ENCODE results near the gene CFLAR. TPM values are rescaled to one million over a fixed set of nuclear protein-coding genes. Genes with fewer than 3 reads are reported as not detected.

CFLAR gene
- total RNA-seq, 3 donors from 2014 or later (not counting 1 experiment from before 2014, with no cell fraction given) = 415 to 542 (median 445) TPM

DNA sequence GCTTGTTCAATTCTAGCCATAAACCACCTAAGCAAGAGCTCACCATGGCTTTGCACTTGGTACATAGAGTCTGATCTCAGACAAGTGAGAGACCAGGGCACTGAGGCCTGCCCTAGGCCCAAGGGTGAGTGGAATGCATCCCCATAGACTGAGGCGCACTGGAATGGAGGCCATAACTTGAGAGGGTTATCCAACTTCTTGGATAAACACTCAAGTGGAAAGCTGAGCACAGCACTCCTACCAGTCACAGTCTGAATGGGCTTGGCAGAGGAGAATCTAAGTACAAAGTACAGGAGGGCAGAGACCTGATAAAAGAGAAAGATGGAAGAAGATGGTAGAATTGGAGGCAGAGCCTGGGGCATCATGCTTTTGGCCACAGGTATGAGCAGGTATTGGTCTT is 36.6 kb downstream of the CFLAR start:
- no peaks in the 10 kb centered on the region for H3K27me3 Mint-ChIP-seq (ENCODE audit: low read depth in 2 of 2)
- ATAC-seq = no peak
- Histone ChIP-seq H3K4me1 (ENCODE audit: control insufficient read depth, insufficient read depth, low read length) (peaks cover 37% of the 10 kb centered on the region), H3K9me3 (ENCODE audit: control insufficient read depth, insufficient read depth, low read length) (no peaks in the 10 kb centered on the region), H3K4me3 (ENCODE audit: low read length) (no peak overlapping the region), H3K36me3 (ENCODE audit: control insufficient read depth, insufficient read depth, low read length) (peaks cover 73% of the 10 kb centered on the region), H3K27ac (ENCODE audit: low read length) (peak overlapping the region; percentile 77), H3K27me3 (ENCODE audit: control insufficient read depth, insufficient read depth, low read length) (no peaks in the 10 kb centered on the region)
- H3K27ac Mint-ChIP-seq = peak overlapping the region; percentile 94 to 96
- 100% methylated on average over 1 of the region's 1 CpG for WGBS (ENCODE audit: insufficient coverage)
- TF ChIP-seq, protein P1, sequence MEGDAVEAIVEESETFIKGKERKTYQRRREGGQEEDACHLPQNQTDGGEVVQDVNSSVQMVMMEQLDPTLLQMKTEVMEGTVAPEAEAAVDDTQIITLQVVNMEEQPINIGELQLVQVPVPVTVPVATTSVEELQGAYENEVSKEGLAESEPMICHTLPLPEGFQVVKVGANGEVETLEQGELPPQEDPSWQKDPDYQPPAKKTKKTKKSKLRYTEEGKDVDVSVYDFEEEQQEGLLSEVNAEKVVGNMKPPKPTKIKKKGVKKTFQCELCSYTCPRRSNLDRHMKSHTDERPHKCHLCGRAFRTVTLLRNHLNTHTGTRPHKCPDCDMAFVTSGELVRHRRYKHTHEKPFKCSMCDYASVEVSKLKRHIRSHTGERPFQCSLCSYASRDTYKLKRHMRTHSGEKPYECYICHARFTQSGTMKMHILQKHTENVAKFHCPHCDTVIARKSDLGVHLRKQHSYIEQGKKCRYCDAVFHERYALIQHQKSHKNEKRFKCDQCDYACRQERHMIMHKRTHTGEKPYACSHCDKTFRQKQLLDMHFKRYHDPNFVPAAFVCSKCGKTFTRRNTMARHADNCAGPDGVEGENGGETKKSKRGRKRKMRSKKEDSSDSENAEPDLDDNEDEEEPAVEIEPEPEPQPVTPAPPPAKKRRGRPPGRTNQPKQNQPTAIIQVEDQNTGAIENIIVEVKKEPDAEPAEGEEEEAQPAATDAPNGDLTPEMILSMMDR (IDR thresholded peaks at IDR 0.05) = no peak
- no peak for DNase-seq
- peaks cover 55 to 56% of the 10 kb centered on the region in 2 donors for H3K4me1 Mint-ChIP-seq
- peaks cover 16% of the 10 kb centered on the region for H3K36me3 Mint-ChIP-seq
- no peak overlapping the region for H3K4me3 Mint-ChIP-seq
- intact Hi-C loops (cut with micrococcal nuclease) = no loop called here
- H3K9me3 Mint-ChIP-seq = no peaks in the 10 kb centered on the region

DNA sequence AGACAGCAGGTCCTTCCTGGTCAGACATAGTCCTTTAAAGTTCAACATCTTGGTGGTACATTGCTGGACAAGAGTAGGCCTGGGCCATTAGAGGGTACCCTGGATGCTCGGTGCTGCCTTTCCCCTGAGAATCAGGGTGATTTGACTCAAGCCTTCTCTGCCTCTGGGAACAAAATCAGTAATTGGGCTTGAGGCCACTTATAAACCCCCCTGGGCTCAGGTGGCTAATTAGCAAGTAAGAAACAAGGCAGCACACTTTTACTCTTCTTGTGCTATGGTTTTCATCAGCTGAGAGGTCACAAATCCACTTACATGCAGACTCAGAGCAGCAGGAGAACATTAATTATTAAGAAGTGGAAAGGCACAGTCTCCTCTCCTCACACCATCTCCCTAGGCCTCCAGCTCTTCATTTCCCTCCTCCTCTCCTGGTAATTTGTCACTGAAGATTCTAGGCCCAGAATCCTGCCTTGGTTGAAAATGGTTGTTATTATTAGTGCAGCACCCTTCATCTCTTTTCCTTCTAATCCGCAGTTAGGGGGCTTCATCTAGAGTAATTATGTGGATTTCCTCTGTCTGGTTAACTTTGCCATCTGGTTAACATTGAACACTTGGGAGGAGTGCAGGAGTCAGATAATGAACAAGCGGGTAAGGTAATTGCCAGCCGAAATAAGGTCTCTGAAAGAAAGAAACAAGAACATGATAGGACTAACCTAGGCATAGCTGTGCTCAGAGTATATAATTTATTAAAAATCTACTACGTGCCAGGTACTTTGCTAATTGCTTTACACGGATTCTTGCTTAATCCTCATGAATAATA is 37.2 kb downstream of the CFLAR start:
- Histone ChIP-seq H3K9me3 (ENCODE audit: control insufficient read depth, insufficient read depth, low read length) (no peaks in the 10 kb centered on the region), H3K4me3 (ENCODE audit: low read length) (no peak overlapping the region), H3K27me3 (ENCODE audit: control insufficient read depth, insufficient read depth, low read length) (no peaks in the 10 kb centered on the region), H3K4me1 (ENCODE audit: control insufficient read depth, insufficient read depth, low read length) (peaks cover 43% of the 10 kb centered on the region), H3K36me3 (ENCODE audit: control insufficient read depth, insufficient read depth, low read length) (peaks cover 80% of the 10 kb centered on the region), H3K27ac (ENCODE audit: low read length) (no peak overlapping the region)
- TF ChIP-seq, protein P1 (IDR thresholded peaks at IDR 0.05) = no peak
- DNase-seq = no peak
- intact Hi-C loops (cut with micrococcal nuclease) = no loop called here
- Mint-ChIP-seq H3K4me3 (no peak overlapping the region), H3K4me1 (peaks cover 60% of the 10 kb centered on the region in 2 donors), H3K27me3 (ENCODE audit: low read depth in 2 of 2) (no peaks in the 10 kb centered on the region), H3K36me3 (peaks cover 16% of the 10 kb centered on the region), H3K9me3 (no peaks in the 10 kb centered on the region), H3K27ac (peak overlapping the region; percentile 94 to 96)
- WGBS (ENCODE audit: insufficient coverage) = 95% methylated on average over 4 of the region's 6 CpGs
- no peak for ATAC-seq

DNA sequence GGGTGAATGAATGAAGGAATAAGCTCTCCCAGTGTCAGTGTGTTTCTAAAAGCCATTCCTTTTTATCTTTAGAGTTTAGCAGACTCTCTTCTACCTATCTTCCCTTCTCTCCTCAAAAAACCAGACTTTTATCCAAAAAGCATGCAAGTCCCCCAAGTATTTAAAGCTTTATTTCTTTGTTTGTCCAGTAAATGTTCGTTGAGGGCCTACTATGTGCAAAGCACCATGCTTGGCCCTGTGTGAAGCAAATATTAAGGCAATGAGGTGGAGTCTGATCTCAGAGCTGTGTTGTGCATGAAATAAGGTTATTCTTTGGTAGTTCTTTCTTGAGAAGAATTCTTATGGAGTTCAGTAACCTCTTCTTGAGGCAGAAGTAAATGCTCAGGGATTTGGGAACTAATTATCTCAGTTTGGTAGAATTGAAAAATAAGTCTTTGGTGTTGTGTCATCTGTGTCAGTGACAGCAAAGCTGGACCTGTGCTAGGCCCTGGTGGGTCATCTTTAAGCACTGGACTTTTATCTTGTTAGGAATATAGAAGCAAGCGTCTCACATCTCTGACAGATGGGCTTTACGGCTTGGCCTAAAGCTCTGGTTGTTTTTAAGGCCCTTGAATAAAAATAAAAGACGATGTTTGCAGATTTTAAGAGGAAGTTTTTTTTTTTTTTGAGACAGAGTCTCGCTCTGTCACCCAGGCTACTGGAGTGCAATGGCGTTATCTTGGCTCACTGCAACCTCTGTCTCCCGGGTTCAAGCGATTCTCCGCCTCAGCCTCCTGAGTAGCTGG is 38.8 kb downstream of the CFLAR start:
- H3K27ac Mint-ChIP-seq = peak overlapping the region; percentile 83 to 96
- H3K27ac ChIP-seq (ENCODE audit: low read length) = peak overlapping the region; percentile 39
- intact Hi-C loops (cut with micrococcal nuclease) = loop anchor here (5.0 kb wide), 1 partner anchor 193 kb away; the partner anchor contains the start of gene ORC2
- H3K9me3 Mint-ChIP-seq = no peaks in the 10 kb centered on the region
- DNase-seq (no peak), ATAC-seq (no peak)
- peaks cover 76% of the 10 kb centered on the region for H3K36me3 ChIP-seq (ENCODE audit: control insufficient read depth, insufficient read depth, low read length)
- no peaks in the 10 kb centered on the region for H3K27me3 Mint-ChIP-seq (ENCODE audit: low read depth in 2 of 2)
- H3K4me1 Mint-ChIP-seq = peaks cover 52 to 56% of the 10 kb centered on the region in 2 donors
- H3K4me3 Mint-ChIP-seq = no peak overlapping the region
- H3K4me1 ChIP-seq (ENCODE audit: control insufficient read depth, insufficient read depth, low read length) = peaks cover 48% of the 10 kb centered on the region
- H3K27me3 ChIP-seq (ENCODE audit: control insufficient read depth, insufficient read depth, low read length) = no peaks in the 10 kb centered on the region
- H3K9me3 ChIP-seq (ENCODE audit: control insufficient read depth, insufficient read depth, low read length) = no peaks in the 10 kb centered on the region
- no peak overlapping the region for H3K4me3 ChIP-seq (ENCODE audit: low read length)
- H3K36me3 Mint-ChIP-seq = peaks cover 9% of the 10 kb centered on the region
- TF ChIP-seq, protein P1 (IDR thresholded peaks at IDR 0.05) = no peak
- 91% methylated on average over 9 of the region's 9 CpGs for WGBS (ENCODE audit: insufficient coverage)

Measured in natural killer cell (primary cell).